ENCODE measurements around the gene KMT2B.
"Not testable (repeated sequence)": the region's sequence is repeated elsewhere in the genome, so short reads cannot be mapped to it uniquely, and the experiment has no call there.

The KMT2B gene

GRCh38 chr19:35757231-35757748 lies 39.5 kb downstream of the KMT2B start:
- DNase-seq (ENCODE audit: low read depth), result peak; percentile 59

GRCh38 chr19:35757749-35758608 lies 40.2 kb downstream of the KMT2B start, which contains the start of gene PROSER3:
Gene PROSER3, plus strand, starts transcription at chr19:35758176. Its CDS starts 40 bp downstream, at chr19:35758216.
- peak; percentile 98 for DNase-seq (ENCODE audit: low read depth)

DNA sequence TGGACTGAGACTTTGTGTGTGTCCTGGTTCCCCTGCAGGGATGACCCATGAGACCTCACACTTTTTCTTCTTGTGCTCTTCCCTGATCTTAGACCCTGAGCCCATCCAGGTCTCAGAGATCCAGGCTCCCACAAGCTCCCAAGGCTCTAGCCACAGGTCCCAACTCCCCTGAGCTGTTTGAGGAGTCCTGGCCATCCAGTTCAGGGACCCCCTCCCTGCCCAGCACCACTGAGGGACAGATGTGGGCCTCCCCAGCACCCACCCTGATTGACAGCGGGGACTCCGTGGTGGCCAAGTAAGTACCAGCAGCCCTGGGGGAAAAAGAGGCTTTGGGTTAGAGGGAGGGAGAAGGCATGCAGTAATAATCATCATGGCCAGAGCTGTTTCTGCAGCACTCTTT lies 41.9 kb downstream of the KMT2B start:
- no peak for DNase-seq (ENCODE audit: low read depth)

DNA sequence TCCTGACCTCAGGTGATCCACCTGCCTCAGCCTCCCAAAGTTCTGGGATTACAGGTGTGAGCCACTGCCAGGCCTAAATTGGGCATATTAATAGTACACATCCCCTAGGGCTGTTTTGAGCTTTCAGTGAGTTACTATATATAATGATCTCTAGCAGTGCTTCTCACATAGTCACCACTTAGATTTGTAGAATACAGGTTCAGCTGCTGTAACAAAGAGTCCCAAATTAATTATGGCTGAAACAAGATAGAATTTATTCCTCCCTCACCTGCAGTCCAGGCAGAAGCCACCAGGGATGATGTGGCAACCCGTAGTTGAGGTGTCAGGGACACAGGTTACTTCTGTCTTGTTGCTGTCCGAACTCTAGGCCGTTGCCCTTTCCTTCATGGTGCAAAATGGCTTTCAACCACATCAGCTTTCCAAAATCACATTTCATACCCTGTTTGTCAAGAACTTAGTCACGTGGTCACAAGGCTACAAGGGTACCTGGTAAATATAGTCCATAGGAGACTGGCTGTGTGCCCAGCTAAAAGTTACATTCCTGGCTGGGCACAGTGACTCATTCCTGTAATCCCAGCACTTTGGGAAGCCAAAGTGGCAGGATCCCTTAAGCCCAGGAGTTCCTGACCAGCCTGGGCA lies 43.0 kb downstream of the KMT2B start:
- DNase-seq (ENCODE audit: low read depth), result no peak

DNA sequence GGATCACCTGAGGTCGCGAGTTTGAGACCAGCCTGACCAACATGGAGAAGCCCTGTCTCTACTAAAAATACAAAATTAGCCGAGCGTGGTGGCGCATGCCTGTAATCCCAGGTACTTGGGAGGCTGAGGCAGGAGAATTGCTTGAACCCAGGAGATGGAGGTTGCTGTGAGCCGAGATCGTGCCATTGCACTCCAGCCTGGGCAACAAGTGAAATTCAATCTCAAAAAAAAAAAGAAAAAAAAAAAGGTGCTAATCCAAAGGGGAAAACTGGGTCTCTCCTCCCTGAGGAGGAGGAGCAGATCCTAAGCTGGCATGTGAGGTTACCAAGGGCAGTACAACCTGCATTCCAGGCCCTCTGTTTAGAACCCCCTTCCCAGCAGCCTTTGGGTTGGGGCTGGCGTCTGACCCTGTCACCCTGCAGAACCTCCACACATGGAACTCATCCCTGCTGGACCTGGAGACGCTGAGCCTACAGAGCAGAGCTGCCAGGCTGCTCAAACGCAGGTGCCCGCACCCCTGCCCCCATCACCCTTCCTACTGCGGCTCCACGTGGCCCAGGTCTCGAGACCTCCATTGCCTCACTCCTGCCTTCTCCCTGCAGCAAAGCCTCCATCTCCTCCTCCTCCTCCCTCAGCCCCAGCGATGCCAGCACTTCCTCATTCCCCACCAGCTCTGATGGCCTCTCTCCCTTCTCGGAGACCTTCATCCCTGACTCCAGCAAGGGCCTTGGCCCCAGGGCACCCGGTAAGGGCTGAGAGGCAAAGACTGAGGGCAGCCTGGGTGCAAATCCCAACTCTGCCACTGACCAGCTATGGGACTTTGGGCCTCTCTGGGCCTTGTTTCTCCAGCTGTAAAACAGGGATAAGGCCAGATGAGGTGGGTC lies 46.9 kb downstream of the KMT2B start:
- DNase-seq (ENCODE audit: low read depth), result no peak

GRCh38 chr19:35766571-35767104 lies 48.8 kb downstream of the KMT2B start:
- DNase-seq (ENCODE audit: low read depth), result no peak

GRCh38 chr19:35767288-35768081 lies 49.7 kb downstream of the KMT2B start:
- no peak for DNase-seq (ENCODE audit: low read depth)

DNA sequence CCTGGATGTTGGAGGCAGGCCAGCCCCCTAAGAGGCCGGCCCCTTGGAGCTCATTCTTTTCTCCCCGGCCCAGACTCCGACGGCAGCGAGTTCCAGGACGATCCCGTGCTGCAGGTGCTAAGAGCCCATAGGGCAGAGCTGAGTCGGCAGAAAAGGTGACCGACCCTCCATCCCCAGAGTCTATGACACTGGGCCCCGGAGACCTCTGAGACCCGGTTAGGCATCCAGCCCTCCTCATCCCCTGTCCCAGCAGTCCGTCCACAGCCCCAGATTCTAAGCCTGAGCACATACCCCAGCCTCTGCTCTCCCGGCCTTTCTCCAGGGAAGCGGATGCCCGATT lies 50.2 kb downstream of the KMT2B start:
- DNase-seq (ENCODE audit: low read depth), result no peak

DNA sequence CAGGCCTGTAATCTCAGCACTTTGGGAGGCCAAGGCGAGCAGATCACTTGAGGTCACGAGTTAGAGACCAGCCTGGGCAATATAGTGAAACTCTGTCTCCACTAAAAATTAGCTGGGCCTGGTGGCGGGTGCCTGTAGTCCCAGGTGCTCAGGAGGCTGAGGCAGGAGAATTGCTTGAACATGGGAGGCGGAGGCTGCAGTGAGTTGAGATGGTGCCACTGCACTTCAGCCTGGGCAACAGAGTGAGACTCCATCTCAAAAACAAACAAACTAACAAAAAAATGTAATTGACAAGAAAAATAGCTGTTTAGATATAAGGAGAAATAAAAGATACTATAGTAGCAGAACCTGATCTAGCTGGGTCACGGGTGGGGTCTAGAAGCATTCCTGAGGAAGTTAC lies 54.6 kb downstream of the KMT2B start:
- not testable (repeated sequence) for DNase-seq (ENCODE audit: low read depth)

DNA sequence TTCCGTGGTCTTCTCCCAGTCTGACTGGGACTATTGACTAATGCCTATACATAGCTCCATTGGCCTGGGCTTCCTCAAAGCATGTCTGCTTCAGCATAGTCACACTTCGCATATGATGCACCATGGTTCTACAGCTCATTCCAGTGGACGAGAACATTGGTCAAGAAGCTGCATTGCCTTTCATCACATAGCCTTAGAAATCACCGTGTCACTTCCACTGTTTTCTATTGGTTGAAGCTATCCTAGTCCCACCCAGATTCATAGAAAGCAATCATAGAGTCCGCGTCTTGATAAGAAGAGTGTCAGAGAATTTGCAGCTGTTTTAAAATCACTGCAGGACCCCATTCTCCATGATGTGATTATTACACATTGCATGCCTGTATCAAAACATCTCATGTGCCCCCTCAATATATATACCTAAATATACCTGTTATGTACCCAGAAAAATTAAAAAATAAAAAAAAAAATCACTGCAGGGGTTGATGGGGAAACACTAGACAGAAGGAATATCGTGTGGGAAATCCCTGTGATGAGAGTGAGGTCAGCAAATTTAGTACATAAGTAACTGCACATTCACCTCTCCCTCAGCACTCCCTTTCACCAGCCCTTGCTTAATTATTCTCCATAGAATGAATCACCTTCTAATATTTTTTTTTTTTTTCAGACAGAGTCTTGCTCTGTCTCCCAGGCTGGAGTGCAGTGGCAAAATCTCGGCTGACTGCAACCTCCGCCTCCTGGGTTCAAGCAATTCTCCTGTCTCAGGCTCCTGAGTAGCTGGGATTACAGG lies 55.4 kb downstream of the KMT2B start:
- DNase-seq (ENCODE audit: low read depth), result no peak

DNA sequence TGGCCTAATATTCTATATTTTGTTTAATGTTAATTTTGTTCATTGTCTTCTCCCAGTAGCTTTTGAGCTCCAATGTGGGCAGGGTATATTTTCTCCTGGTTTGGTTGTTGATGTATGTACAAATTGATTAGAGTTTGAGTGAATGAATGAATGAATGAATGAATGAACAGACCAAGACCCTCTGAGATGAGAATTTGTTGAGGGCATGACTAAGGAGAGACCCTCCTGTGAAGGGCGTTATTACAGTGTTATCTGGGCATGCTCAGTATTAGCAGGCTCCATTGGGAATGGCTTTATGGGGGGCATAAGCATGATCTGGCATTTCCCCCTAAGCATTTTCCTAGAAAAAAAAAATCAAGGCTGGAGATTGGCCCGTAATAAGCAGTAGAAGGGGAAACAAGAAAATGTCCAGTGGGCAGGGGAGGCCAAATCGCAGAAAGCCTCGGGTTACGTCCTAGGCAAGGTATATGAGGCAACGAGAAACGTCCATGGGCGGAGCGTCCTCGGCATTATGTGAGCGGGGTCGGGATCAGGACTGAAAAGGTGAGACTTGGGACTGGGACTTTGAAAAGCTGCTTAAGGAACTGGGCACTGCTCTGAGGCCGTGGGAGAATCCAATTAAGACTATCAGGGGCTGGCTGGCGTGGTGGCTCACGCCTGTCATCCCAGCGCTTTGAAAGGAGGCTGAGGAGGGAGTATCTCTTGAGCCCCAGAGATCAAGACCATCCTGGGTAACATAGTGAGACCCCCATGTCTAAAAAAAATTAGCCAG lies 56.7 kb downstream of the KMT2B start:
- DNase-seq (ENCODE audit: low read depth), result no peak

- DNase-seq (ENCODE audit: low read depth), result no peak
Measured at GRCh38 chr19:35775046-35775297, 57.2 kb downstream of the KMT2B start.

DNA sequence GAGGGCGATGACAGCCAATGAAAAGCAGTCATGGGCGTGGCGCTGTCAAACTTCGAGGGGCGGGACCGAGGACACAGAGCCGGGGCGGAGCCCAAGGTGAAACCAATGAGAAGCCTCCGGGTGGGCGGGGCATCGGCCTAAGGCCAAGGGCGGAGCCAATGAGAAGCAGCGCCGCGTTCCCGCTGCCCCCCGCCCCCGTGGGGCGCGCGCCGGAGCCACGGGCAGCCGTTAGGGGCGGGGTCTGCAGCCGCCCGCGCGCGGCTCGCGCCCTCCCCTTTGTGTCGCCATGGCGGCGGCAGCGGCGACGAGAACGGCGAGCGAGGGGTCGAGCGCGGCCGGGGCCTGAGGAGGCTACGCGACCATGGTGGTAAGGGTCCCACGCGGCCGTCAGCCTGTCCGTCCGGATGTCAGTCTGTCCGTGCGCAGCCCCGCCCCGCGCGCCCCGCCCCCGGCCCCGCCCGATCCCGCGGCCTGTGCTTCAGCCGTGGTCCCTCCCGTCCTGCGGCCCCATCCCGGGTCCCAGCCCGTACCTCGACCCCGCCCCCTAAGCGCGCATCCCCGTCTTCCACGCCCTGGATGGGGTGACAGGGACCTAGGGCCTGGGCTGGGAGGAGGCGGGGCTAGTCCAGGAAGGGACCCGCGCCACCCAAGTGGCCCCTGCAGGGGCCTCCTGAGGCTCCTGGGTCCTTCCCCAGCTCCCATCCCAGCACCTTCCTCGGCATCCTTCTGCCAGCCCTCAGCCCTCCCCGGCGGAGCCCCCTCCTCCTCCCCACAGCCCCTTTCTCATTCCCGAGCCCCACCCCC lies 57.7 kb downstream of the KMT2B start, which contains the start of gene ARHGAP33:
TSS of gene ARHGAP33 (plus strand) at position 267 of the 804 bp plus-strand sequence. CDS start at position 362, 95 bp downstream.
- DNase-seq (ENCODE audit: low read depth), result peak; percentile 88

DNA sequence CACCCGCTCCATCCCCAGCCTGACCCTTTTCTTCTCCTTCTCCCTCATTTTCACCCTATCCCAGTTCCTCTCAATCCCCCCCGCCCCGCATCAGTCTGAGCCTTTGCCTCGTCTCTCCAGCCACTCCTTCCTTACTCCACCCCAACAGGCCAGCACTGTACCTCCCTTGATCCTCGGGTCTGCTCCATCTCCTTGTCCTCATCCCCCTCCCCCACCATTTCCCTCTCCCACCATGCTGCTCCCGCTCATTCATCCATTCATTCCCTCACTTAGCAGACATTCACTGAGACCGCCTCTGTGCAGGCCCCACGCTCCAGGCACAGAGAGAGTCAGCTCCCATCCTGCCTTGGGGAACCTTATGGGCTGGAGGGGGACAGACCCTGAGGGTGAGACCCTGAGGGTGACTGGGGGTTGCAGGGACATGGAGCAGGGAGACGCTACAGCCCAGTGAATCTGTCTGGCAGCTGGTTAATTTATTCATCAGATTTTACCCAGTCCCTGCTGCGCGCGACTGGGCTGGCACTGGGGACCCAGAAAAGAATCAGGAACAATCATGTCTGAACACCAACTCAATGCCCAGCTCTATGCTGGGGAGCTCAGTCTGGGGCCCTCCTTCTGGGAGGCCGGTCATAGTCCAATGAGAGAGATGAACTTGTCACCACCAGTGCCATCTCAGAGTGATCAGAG lies 58.4 kb downstream of the KMT2B start:
- DNase-seq (ENCODE audit: low read depth), result no peak

- no peak for DNase-seq (ENCODE audit: low read depth)
Measured at GRCh38 chr19:35777086-35777841, 59.5 kb downstream of the KMT2B start.

- no peak for DNase-seq (ENCODE audit: low read depth)
Measured at GRCh38 chr19:35777961-35778360, 60.2 kb downstream of the KMT2B start.

GRCh38 chr19:35779033-35779432 lies 61.2 kb downstream of the KMT2B start:
- DNase-seq (ENCODE audit: low read depth), result no peak

- no peak for DNase-seq (ENCODE audit: low read depth)
Measured at GRCh38 chr19:35780058-35780457, 62.3 kb downstream of the KMT2B start.
